ENCODE results near the gene RYR3. TPM values are rescaled to one million over a fixed set of nuclear protein-coding genes. Genes with fewer than 3 reads are reported as not detected.

Gene RYR3
- total RNA-seq, 1 donor from 2014 or later = 2.0 TPM

DNA sequence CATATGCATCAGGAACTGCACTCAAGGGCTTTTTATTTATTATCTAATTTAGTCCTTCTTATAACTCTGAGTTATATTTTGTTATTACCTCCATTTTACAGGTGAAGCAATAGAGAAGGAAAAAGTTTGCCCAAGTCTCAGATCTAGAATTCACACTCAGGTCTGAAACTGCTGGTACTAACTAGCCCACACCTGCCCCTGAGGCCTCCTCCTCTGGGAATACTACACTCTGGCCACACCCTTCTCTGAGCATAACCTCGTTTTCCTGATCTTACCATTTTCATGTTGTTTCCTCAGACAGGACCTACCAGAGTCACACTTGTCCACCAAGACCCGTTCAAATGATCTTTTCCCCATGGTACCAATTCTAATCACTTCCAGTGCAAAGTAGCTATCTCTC lies 563.4 kb downstream of the RYR3 start:
- DNase-seq (ENCODE audit: low spot score) = no peak

DNA sequence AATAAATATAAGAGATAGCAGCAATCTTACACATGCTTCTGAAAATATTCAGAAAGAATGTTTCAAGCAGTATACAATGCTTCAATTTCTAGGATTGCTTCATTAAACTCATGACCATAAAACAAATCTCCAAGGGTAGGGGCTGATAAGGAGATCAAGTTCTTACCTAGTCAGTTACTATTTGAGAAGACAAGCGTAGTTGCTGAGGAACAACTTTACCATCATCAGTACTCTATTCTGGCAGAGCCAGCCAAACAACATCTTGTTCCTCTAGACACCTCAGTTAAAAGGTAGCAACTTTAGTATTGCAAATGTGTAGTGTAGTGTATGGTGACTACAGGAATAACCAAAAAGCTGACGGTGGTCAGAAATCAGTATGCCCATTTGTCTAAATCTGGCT lies 572.2 kb downstream of the RYR3 start:
- no peak for DNase-seq (ENCODE audit: low spot score)

DNA sequence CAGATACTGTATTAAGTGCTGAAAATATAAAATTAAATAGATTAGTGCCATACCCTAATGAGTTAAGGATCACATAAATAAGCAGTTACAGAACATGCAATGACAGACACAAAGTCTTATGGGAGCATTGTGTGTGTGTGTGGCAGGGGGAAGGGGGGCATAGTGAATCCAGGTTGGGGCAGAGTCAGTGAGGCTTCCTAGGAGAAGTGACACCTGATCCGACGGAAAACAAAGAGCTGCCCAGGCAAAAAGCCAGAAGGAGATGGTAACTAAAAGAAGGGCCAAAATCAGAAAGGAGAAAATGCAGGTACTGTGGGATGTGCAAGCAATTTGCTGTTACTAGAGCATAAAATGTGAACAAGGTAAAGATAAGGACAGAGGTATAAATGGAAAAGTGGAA lies 577.4 kb downstream of the RYR3 start:
- DNase-seq (ENCODE audit: low spot score) = no peak

DNA sequence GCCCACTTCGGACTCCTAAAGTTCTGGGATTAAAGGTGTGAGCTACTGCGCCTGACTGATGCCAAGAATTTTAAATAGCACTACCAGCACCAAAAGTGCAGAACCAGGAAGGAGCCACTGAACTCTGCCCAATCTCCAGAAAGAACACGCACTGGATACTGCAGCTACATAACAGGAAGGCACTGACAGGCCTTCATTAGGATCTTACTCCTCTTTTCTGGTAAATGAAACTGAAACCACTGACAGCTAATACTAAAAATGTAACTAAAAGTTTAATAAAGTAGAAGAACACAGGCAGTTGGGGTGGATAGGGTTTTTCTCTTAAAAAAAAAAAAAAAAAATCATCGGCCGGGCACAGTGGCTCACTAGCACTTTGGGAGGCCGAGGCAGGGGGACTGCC lies 583.4 kb downstream of the RYR3 start:
- DNase-seq (ENCODE audit: low spot score) = no peak

DNA sequence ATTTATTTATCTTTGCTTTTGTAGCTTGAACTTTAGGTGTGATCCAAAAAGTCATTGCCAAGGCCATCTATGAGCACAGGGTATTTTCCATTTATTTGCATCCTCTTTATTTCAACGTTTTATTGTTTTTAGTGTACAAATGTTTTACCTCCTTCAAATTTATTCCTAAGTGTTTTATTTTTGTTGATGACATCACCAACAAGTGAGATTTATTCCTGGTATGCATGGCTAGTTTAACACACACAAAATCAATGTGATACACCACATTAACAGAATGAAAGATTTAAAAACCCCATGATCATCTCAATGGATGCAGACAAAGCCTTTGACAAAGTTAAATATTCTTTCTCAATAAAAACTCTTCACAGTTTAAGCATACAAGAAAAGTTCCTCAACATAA lies 591.3 kb downstream of the RYR3 start:
- no peak for DNase-seq (ENCODE audit: low spot score)

DNA sequence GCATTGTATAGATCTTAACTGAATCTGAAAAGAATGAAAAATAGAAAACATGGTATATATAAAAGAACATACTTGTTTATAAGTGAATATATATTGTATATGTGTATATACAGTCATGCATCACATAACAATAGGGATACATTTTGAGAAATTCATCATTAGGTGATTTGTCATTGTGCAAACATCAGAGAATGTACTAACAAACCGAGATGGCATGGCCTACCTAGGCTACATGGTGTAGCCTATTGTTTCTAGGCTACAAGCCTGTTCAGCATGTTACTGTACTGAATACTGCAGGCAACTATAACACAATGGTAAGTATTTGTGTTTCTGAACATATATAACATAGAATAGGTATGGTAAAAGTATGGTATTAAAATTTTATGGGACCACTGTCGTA lies 592.9 kb downstream of the RYR3 start:
- no peak for DNase-seq (ENCODE audit: low spot score)

DNA sequence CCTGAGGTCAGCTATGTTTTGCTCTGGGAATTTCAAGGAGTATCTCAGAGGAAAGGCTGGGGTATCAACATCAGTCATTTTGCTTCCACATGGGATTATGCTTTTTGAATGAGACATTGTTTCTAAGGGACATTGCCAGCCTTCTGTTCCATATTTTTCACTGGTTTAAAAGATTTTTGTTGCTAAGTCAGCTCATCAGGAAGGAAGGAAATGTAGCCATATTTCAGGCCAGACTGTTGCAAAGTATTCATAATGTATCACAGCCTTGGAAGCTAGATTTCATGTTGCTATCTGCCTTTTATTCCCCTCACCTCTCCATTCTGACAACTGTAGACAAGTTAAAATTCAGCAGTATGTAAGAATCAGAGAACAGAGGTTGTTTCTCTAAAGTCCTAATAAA lies 596.6 kb downstream of the RYR3 start:
- DNase-seq (ENCODE audit: low spot score) = no peak

DNA sequence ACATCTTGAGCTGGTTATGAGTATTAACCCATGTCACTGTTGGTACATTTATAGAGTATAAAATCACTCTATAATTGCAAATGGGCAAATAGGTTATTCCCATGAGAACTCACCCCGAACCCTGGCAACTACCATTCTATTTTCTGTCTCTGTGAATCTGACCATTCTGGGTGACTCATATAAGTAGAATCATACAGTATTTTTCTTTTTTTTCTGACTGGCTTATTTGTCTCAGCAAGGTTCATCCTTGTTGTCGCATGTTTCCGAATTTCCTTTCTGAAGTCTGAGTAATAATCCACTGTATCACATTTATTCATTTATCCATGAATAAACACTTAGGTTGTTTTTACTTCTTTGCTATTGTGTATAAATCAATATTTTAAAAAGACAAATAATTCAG lies 597.6 kb downstream of the RYR3 start:
- DNase-seq (ENCODE audit: low spot score) = no peak

DNA sequence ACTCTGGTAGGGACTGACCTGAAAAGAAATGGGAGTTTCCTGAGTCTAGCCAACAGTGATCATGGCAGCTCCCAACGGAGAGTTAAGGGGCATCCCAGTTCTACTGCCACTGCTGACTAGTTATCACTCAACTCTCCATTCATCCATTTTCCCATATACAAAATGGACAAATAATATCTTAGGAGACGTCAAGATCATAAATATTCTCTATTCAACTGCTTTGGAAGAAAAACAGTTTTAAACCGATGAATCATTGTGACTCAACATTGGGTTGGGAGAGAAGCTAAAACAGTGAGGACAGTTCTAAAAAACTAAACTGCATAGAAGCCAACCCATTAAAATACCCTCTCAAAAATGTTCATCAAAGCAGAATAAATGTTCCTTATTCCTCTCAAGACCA lies 600.0 kb downstream of the RYR3 start:
- DNase-seq (ENCODE audit: low spot score) = no peak

DNA sequence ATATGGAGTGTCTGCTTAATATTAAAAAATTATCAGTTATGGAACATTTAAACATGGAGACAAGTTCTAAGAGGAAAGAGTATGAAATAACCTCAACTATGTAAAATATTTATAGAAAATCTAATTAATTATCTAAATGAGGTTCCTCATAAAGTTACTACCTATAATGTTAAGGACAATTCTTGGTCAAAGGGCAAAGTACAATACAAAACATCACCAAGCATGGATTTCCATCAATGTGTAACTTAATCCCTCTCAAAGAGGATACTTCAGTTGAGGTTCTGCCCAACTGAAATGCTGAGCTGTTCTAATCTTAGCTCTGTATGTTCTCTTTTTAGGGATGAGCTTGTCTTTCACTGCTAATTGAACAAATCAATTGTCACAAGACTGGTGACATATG lies 601.6 kb downstream of the RYR3 start:
- DNase-seq (ENCODE audit: low spot score) = no peak

DNA sequence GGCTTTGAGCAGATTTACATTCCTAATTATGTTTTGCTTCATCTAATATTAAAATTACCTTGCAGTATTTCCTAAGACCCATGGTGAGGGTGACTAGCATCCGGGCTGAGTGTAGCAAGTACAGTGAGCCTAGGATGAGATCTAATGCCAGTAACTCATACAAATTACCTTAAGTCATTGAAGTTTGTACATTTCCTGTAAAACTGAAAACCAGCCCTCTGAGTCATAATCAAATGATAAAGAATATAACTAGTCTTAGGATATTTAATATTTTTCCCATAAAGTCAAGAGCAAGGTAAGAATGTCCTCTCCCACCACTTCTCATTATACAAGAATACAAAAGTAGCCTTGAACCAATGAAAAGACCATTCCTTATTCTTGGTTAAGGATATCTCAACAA lies 602.7 kb downstream of the RYR3 start:
- no peak for DNase-seq (ENCODE audit: low spot score)

Other genes with a start within 250 kb of the RYR3 start
- gene FMN1, start 116.3 kb upstream of the RYR3 start, total RNA-seq = 18.2 TPM